Stimulated activated CD8-positive, alpha-beta memory T cell treated with anti-CD3 and anti-CD28 coated beads, Interleukin-7, amount 100 ng/mL, for 1 hour (primary cell): ENCODE measurements around the gene PYDC1.
"Not testable (repeated sequence)": the region's sequence is repeated elsewhere in the genome, so short reads cannot be mapped to it uniquely, and the experiment has no call there.

Source experiments
- DNase-seq, 2 donors: peaks; one replicate each; pipeline ENCODE4 v3.0.0-alpha.2; 2020; ENCODE audit warnings: low read depth in 2 of 2

Gene PYDC1

GRCh38 chr16:31216422-31217135, at the start of gene PYDC1:
TSS of gene PYDC1 (minus strand) at chr16:31217135. CDS start at chr16:31217028, 107 bp downstream.
- DNase-seq: no peak

GRCh38 chr16:31265329-31266245, 48.7 kb upstream of the PYDC1 start:
- peak; percentile 18 to 36 for DNase-seq

- DNase-seq: no peak
Measured at GRCh38 chr16:31262084-31262483, 45.1 kb upstream of the PYDC1 start.

GRCh38 chr16:31260136-31260931, 43.4 kb upstream of the PYDC1 start:
- no peak for DNase-seq

GRCh38 chr16:31258366-31258765, 41.4 kb upstream of the PYDC1 start:
- no peak for DNase-seq

GRCh38 chr16:31256466-31256865, 39.5 kb upstream of the PYDC1 start:
- DNase-seq: no peak

- no peak for DNase-seq
Measured at GRCh38 chr16:31253642-31254045, 36.7 kb upstream of the PYDC1 start.

GRCh38 chr16:31251435-31251834, 34.5 kb upstream of the PYDC1 start:
- no peak for DNase-seq

- DNase-seq: no peak
Measured at GRCh38 chr16:31250782-31251384, 33.9 kb upstream of the PYDC1 start.

GRCh38 chr16:31248344-31248743, 31.4 kb upstream of the PYDC1 start:
- no peak for DNase-seq

- no peak for DNase-seq
Measured at GRCh38 chr16:31246296-31246695, 29.4 kb upstream of the PYDC1 start.

- DNase-seq: not testable (repeated sequence)
Measured at GRCh38 chr16:31245598-31245997, 28.7 kb upstream of the PYDC1 start.

- no peak for DNase-seq
Measured at GRCh38 chr16:31243734-31244670, 27.1 kb upstream of the PYDC1 start.

GRCh38 chr16:31242206-31242605, 25.3 kb upstream of the PYDC1 start:
- DNase-seq: no peak

- no peak for DNase-seq
Measured at GRCh38 chr16:31238041-31238440, 21.1 kb upstream of the PYDC1 start.

- DNase-seq: no peak
Measured at GRCh38 chr16:31229501-31229900, 12.6 kb upstream of the PYDC1 start.

GRCh38 chr16:31228206-31228605, 11.3 kb upstream of the PYDC1 start:
- DNase-seq: no peak

- DNase-seq: no peak
Measured at GRCh38 chr16:31225193-31225592, 8.3 kb upstream of the PYDC1 start.

GRCh38 chr16:31224092-31224955, 7.4 kb upstream of the PYDC1 start:
- no peak for DNase-seq

- no peak for DNase-seq
Measured at GRCh38 chr16:31223044-31223443, 6.1 kb upstream of the PYDC1 start.
